ENCODE results near the gene ZNF816.
A peak's percentile ranks its signal among the peaks of the same experiment; 100 is the strongest.
"Not testable (repeated sequence)": the region's sequence is repeated elsewhere in the genome, so short reads cannot be mapped to it uniquely, and the experiment has no call there.

ZNF816 gene

DNA sequence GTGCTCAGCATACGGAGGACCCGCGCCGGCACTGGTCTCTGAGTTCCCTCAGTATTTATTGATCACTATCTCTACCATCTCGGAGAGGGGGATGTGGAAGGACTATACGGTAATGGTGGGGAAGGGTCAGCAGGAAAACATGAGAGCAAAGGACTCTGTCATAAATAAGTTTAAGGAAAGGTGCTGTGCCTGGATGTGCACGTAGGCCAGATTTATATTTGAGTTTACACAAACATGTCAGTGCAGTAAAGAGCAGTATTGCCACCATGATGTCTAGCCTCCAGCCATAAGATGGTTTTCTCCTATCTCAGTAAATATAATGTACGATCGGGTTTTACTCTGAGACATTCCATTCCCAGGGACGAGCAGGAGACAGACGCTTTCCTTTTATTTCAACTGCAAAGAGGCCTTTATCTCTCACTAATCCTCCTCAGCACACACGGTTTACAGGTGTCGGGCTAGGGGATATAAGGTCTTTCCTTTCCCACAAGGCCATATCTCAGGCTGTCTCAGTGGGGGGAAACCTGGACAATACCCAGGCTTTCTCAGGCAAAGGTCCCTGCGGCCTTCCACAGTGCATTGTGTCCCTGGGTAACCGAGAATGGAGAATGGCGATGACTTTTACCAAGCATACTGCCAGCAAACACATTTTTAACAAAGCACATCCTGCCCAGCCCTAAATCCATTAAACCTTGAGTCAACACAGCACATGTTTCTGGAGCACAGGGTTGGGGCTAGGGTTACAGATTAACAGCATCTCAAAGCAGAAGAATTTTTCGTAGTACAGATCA, 17.8 kb downstream of the ZNF816 start:
- peaks cover 26 to 36% of the 10 kb centered on the region in 2 donors for H3K9me3 ChIP-seq (ENCODE audit: control insufficient read depth in 1 of 2, low read length in 2 of 2)
- not testable (repeated sequence) for H3K27me3 ChIP-seq (ENCODE audit: control insufficient read depth in 1 of 2, insufficient read depth in 2 of 2, low read length in 2 of 2); H3K4me1 ChIP-seq (ENCODE audit: control insufficient read depth in 1 of 2, insufficient read depth in 2 of 2, low read length in 2 of 2); H3K4me3 ChIP-seq (ENCODE audit: low read depth in 1 of 2, low read length in 2 of 2); H3K27ac ChIP-seq (ENCODE audit: low read depth, low read length); H3K9ac ChIP-seq (ENCODE audit: low read depth in 1 of 2, low read length in 2 of 2); H3K36me3 ChIP-seq (ENCODE audit: control insufficient read depth in 1 of 2, insufficient read depth in 2 of 2, low read length in 2 of 2)

DNA sequence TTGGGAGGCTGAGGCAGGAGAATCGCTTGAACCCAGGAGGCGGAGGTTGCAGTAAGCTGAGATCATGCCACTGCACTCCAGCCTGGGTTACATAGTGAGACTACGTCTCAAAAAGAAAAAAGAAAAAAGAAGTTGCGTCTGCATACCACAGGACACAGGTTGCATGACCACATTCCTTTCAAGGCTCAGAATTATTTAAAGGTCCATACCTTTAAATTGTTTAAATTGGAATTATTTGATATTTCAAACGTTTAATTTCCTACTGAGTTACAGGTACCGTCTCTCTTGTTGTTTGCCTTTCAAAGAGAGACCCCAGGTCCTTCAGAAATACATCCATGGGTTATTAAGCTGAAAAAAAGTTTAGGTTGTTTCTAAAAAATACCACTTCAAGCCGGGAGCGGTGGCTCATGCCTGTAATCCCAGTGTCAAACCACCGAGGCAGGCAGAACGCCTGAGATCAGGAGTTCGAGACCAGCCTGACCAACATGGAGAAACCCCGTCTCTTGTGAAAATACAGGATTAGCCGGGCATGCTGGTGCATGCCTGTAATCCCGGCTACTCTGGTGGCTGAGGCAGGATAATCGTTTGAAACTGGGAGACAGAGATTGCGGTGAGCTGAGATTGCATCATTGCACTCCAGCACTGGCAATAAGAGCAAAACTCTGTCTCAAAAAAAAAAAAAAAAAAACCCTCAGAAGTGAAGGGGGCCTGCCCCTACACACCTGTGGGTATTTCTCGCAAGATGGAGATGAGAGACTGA, 18.6 kb downstream of the ZNF816 start:
- no peak overlapping the region for H3K4me3 ChIP-seq (ENCODE audit: low read depth in 1 of 2, low read length in 2 of 2)
- peaks cover 0 to 5% of the 10 kb centered on the region in 2 donors for H3K4me1 ChIP-seq (ENCODE audit: control insufficient read depth in 1 of 2, insufficient read depth in 2 of 2, low read length in 2 of 2)
- peaks cover 19 to 28% of the 10 kb centered on the region in 2 donors for H3K9me3 ChIP-seq (ENCODE audit: control insufficient read depth in 1 of 2, low read length in 2 of 2)
- H3K27me3 ChIP-seq (ENCODE audit: control insufficient read depth in 1 of 2, insufficient read depth in 2 of 2, low read length in 2 of 2) = no peaks in the 10 kb centered on the region
- H3K9ac ChIP-seq (ENCODE audit: low read depth in 1 of 2, low read length in 2 of 2) = no peak overlapping the region
- no peaks in the 10 kb centered on the region for H3K36me3 ChIP-seq (ENCODE audit: control insufficient read depth in 1 of 2, insufficient read depth in 2 of 2, low read length in 2 of 2)
- H3K27ac ChIP-seq (ENCODE audit: low read depth, low read length) = no peak overlapping the region

- H3K4me3 ChIP-seq (ENCODE audit: low read depth in 1 of 2, low read length in 2 of 2) = peak overlapping the region; percentile 67 to 94
- no peak overlapping the region for H3K9ac ChIP-seq (ENCODE audit: low read depth in 1 of 2, low read length in 2 of 2)
- H3K4me1 ChIP-seq (ENCODE audit: control insufficient read depth in 1 of 2, insufficient read depth in 2 of 2, low read length in 2 of 2) = peaks cover 0 to 5% of the 10 kb centered on the region in 2 donors
- no peak overlapping the region for H3K27ac ChIP-seq (ENCODE audit: low read depth, low read length)
- H3K9me3 ChIP-seq (ENCODE audit: control insufficient read depth in 1 of 2, low read length in 2 of 2) = peaks cover 14 to 20% of the 10 kb centered on the region in 2 donors
- no peaks in the 10 kb centered on the region for H3K27me3 ChIP-seq (ENCODE audit: control insufficient read depth in 1 of 2, insufficient read depth in 2 of 2, low read length in 2 of 2)
- H3K36me3 ChIP-seq (ENCODE audit: control insufficient read depth in 1 of 2, insufficient read depth in 2 of 2, low read length in 2 of 2) = no peaks in the 10 kb centered on the region
Observed at GRCh38 chr19:52943134-52943883, 19.4 kb downstream of the ZNF816 start.

DNA sequence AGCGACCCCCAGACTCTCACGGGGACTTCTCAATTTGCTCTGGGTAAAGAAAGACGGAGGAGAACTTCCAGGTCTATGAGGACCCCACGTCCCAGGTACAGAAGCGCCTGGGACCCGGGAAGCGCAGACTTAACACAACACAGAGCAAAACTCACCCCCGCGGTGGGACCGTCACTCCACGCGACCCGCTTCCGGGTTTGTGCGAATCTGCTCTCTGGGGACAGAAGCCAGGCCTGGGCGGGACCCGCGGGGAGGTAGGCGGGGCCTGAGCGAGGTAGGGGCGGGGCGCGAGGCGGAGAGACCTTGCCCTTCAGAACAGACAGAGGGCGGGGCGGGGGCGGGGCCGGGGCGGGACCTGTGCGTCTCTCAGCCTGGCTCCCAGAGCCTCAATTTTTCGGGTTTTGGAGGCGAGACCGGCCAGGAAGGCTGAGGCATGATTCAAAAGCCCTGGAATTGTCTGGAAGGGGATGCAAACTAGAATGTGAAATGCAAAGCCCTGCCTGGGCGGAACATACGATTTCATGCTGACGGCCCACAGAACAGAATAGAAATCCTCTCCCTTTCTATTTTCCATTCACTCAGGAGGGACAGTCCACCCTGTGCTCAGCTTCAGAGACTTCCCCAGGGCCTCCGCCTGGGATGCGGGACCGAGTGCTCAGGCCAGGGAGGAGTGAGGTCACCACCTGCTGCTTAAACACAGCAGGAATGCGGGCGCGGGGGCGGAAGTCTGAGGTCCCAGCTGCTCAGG, 20.1 kb downstream of the ZNF816 start:
- no peaks in the 10 kb centered on the region for H3K36me3 ChIP-seq (ENCODE audit: control insufficient read depth in 1 of 2, insufficient read depth in 2 of 2, low read length in 2 of 2)
- H3K27ac ChIP-seq (ENCODE audit: low read depth, low read length) = no peak overlapping the region
- peak overlapping the region; percentile 84 to 94 for H3K4me3 ChIP-seq (ENCODE audit: low read depth in 1 of 2, low read length in 2 of 2)
- H3K9me3 ChIP-seq (ENCODE audit: control insufficient read depth in 1 of 2, low read length in 2 of 2) = peaks cover 9 to 15% of the 10 kb centered on the region in 2 donors
- H3K4me1 ChIP-seq (ENCODE audit: control insufficient read depth in 1 of 2, insufficient read depth in 2 of 2, low read length in 2 of 2) = peaks cover 0 to 5% of the 10 kb centered on the region in 2 donors
- no peaks in the 10 kb centered on the region for H3K27me3 ChIP-seq (ENCODE audit: control insufficient read depth in 1 of 2, insufficient read depth in 2 of 2, low read length in 2 of 2)
- peak overlapping the region; percentile 70 to 72 for H3K9ac ChIP-seq (ENCODE audit: low read depth in 1 of 2, low read length in 2 of 2)

GRCh38 chr19:52941941-52942385, 20.7 kb downstream of the ZNF816 start:
- peaks cover 4 to 10% of the 10 kb centered on the region in 2 donors for H3K9me3 ChIP-seq (ENCODE audit: control insufficient read depth in 1 of 2, low read length in 2 of 2)
- H3K27ac ChIP-seq (ENCODE audit: low read depth, low read length) = no peak overlapping the region
- H3K36me3 ChIP-seq (ENCODE audit: control insufficient read depth in 1 of 2, insufficient read depth in 2 of 2, low read length in 2 of 2) = peaks cover 0 to 4% of the 10 kb centered on the region in 2 donors
- H3K9ac ChIP-seq (ENCODE audit: low read depth in 1 of 2, low read length in 2 of 2) = peak overlapping the region; percentile 70 to 72
- peak overlapping the region; percentile 84 to 94 for H3K4me3 ChIP-seq (ENCODE audit: low read depth in 1 of 2, low read length in 2 of 2)
- H3K4me1 ChIP-seq (ENCODE audit: control insufficient read depth in 1 of 2, insufficient read depth in 2 of 2, low read length in 2 of 2) = peaks cover 0 to 5% of the 10 kb centered on the region in 2 donors
- H3K27me3 ChIP-seq (ENCODE audit: control insufficient read depth in 1 of 2, insufficient read depth in 2 of 2, low read length in 2 of 2) = no peaks in the 10 kb centered on the region

DNA sequence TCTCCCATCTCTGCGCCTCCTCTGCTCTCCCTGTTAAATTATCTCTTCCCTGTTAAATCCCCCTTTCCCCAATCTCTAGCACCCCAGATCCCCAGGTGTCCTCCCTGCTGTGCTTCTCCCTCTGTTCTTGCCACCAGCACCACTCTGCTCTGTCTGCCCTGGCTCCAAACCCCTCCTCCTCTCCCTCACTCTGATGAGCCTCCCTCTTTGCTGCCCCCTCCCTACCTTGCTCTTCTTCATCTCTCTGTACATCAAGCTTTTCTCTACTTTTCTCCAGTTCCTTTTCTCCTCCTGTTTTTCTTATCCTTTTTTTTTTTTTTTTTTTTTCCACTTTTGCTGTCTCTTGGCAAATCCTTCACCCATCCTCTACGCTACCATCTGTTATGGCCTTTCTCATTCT, 21.2 kb downstream of the ZNF816 start:
- H3K9ac ChIP-seq (ENCODE audit: low read depth in 1 of 2, low read length in 2 of 2) = peak overlapping the region; percentile 70 to 72
- not testable (repeated sequence) for H3K36me3 ChIP-seq (ENCODE audit: control insufficient read depth in 1 of 2, insufficient read depth in 2 of 2, low read length in 2 of 2); H3K27ac ChIP-seq (ENCODE audit: low read depth, low read length); H3K9me3 ChIP-seq (ENCODE audit: control insufficient read depth in 1 of 2, low read length in 2 of 2); H3K4me1 ChIP-seq (ENCODE audit: control insufficient read depth in 1 of 2, insufficient read depth in 2 of 2, low read length in 2 of 2); H3K27me3 ChIP-seq (ENCODE audit: control insufficient read depth in 1 of 2, insufficient read depth in 2 of 2, low read length in 2 of 2)
- H3K4me3 ChIP-seq (ENCODE audit: low read depth in 1 of 2, low read length in 2 of 2) = peak overlapping the region; percentile 84 to 94

DNA sequence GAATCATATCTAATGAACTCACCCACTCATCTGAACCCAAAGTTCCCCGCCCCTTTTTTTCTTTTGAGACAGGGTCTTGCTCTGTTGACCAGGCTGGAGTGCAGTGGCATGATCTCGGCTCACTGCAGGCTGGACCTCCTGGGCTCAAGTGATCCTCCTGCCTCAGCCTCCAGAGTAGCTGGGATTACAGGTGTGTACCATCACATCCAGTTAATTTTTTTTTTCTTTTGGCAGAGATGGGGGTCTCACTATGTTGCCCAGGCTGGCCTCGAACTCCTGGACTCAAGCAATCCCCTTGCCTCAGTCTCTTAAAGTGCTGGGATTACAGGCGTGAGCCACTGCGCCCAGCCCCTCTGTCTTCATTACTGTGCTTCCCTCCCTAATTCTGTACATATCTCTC, 21.8 kb downstream of the ZNF816 start:
- not testable (repeated sequence) for H3K27ac ChIP-seq (ENCODE audit: low read depth, low read length); H3K27me3 ChIP-seq (ENCODE audit: control insufficient read depth in 1 of 2, insufficient read depth in 2 of 2, low read length in 2 of 2); H3K9ac ChIP-seq (ENCODE audit: low read depth in 1 of 2, low read length in 2 of 2); H3K4me1 ChIP-seq (ENCODE audit: control insufficient read depth in 1 of 2, insufficient read depth in 2 of 2, low read length in 2 of 2); H3K4me3 ChIP-seq (ENCODE audit: low read depth in 1 of 2, low read length in 2 of 2); H3K36me3 ChIP-seq (ENCODE audit: control insufficient read depth in 1 of 2, insufficient read depth in 2 of 2, low read length in 2 of 2); H3K9me3 ChIP-seq (ENCODE audit: control insufficient read depth in 1 of 2, low read length in 2 of 2)

- Histone ChIP-seq H3K27ac (ENCODE audit: low read depth, low read length) (no peak overlapping the region), H3K27me3 (ENCODE audit: control insufficient read depth in 1 of 2, insufficient read depth in 2 of 2, low read length in 2 of 2) (no peaks in the 10 kb centered on the region), H3K4me1 (ENCODE audit: control insufficient read depth in 1 of 2, insufficient read depth in 2 of 2, low read length in 2 of 2) (peaks cover 0 to 5% of the 10 kb centered on the region in 2 donors), H3K9ac (ENCODE audit: low read depth in 1 of 2, low read length in 2 of 2) (no peak overlapping the region), H3K4me3 (ENCODE audit: low read depth in 1 of 2, low read length in 2 of 2) (no peak overlapping the region), H3K9me3 (ENCODE audit: control insufficient read depth in 1 of 2, low read length in 2 of 2) (peaks cover 5 to 13% of the 10 kb centered on the region in 2 donors), H3K36me3 (ENCODE audit: control insufficient read depth in 1 of 2, insufficient read depth in 2 of 2, low read length in 2 of 2) (peaks cover 0 to 8% of the 10 kb centered on the region in 2 donors)
Observed at GRCh38 chr19:52938761-52939160, 23.9 kb downstream of the ZNF816 start.

DNA sequence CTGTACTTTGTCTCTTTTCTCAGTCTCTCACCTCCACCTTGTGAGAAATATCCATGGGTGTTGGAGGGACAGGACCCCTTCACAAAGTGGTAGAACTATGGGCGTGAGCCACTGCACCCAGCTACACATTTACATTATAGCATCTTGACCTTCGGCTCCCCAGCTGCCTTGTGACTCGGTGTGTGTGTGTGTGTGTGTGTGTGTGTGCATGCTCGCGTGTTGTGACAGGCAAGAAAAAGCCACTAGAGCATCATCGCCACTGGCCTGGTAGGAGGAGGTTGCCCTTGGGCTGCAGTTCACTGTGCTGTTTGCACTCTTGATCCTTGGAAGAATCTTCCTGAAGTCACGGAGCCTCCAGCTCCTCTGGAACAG, 25.7 kb downstream of the ZNF816 start:
- Histone ChIP-seq H3K27me3 (ENCODE audit: control insufficient read depth in 1 of 2, insufficient read depth in 2 of 2, low read length in 2 of 2) (no peaks in the 10 kb centered on the region), H3K36me3 (ENCODE audit: control insufficient read depth in 1 of 2, insufficient read depth in 2 of 2, low read length in 2 of 2) (peaks cover 0 to 8% of the 10 kb centered on the region in 2 donors), H3K27ac (ENCODE audit: low read depth, low read length) (no peak overlapping the region), H3K4me1 (ENCODE audit: control insufficient read depth in 1 of 2, insufficient read depth in 2 of 2, low read length in 2 of 2) (peaks cover 0 to 5% of the 10 kb centered on the region in 2 donors), H3K9ac (ENCODE audit: low read depth in 1 of 2, low read length in 2 of 2) (no peak overlapping the region), H3K9me3 (ENCODE audit: control insufficient read depth in 1 of 2, low read length in 2 of 2) (peaks cover 5 to 13% of the 10 kb centered on the region in 2 donors), H3K4me3 (ENCODE audit: low read depth in 1 of 2, low read length in 2 of 2) (no peak overlapping the region)

All from duodenal mucosa (tissue), 2 donors.